Inferior parietal cortex (tissue), 1 donor: ENCODE results near the gene TCF23.

Experiments used
- DNase-seq: peaks from one replicate; pipeline ENCODE4 v3.0.0-alpha.2; 2016; ENCODE audit errors: extremely low spot score

The TCF23 gene

DNA sequence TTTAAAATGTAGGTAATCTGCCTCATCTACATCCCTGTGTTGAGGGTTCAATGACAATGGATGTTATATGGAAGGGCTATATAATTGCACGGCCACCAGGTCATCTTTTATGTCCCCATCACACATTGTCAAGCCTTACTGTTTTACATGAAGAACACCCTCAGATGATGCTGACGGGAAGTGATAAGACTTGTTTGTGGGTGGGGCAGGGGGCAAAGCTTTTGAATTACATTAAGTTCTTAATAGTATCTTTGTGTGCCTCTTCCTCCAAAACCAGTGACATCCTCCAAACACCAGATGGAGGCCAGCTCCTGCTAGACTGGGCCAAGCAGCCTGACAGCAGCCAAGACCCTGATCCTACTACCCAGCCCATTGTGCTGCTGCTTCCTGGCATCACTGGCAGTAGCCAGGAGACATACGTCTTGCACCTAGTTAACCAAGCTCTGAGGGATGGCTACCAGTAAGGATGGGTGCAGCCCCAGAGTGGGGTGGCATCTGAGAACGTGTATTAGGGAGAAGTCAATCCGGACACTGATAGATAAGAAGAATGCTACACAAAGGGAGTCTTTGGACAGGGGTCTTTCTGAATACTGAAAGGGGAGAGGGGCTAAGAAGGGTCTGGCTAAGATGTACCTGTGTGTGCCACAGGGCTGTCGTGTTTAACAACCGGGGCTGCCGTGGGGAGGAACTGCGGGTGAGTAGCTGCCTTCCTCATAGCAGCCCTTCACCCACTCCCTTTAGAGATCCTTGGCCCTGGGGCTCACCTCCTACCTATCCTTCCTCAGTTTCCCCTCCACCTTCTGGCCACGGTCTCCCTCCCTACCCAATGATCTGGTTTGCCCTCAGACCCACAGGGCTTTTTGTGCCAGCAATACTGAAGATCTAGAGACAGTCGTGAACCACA, 19.9 kb upstream of the TCF23 start:
- no peak for DNase-seq

DNA sequence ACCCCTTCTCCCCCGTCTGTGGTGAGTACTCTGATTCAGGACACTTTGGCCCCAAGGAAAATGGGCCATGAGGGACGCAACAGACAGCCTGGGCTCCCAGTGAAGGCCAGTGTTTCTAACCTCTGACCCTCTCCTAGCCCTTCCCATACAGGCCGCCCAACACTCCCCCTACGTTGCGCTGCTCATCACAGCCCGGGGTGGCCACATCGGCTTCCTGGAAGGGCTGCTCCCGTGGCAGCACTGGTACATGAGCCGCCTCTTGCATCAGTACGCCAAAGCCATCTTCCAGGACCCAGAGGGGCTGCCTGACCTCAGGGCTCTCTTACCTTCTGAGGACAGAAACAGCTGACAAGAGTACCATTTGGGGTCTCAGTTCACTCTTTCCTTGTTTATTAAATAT, 18.4 kb upstream of the TCF23 start:
- no peak for DNase-seq

DNA sequence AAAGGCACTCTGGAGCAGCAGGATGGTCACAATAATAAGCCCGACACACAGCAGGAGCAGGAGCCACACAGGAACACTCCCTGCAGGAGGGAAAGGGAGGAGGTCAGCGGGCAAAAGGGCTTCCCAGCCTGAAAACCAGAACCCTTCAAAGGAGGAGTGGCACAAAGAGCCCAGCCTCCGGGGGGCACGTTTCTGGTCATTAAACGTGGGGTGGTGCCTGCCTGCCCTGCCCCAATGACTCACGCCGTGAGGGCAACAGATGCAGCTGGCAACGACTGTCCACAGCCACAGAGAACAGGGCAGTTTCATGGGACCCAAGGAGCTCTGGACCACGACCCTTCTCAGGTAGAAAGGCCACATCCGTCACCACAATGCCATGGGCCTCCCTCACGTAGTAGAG, 17.4 kb upstream of the TCF23 start:
- no peak for DNase-seq

DNA sequence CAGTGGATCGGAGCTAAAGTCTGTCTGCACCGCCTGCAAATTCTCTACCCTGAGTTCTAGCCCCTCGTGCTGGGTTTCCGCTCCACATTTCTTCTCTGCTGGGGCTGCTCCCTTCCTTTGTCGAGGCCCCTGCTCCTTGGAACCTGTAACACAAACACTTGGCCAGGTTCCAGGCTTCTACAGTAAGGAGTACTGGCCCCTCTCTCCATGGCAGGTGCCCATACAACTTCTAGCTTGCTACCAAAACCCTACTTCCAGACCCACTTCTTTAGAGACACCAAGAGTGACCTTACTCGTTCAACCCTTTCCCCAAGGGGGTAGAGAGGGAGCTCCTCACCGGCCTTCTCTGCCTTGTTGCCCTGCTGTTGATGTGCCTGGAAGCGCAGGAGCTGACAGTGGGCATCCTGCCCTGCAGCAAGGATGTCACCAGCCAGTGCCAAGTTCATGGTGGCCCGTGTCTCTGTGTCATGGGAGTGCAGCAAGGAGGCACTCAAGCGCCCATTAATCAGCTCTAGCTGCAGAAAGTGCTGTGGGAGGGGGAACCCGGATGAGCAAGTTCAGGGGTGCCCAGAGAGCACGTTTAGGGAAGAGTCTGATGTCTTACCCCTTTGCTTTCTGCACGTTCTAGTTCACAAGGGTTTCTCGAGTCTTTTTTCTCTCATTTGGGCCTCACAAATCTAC, 15.5 kb upstream of the TCF23 start:
- no peak for DNase-seq

DNA sequence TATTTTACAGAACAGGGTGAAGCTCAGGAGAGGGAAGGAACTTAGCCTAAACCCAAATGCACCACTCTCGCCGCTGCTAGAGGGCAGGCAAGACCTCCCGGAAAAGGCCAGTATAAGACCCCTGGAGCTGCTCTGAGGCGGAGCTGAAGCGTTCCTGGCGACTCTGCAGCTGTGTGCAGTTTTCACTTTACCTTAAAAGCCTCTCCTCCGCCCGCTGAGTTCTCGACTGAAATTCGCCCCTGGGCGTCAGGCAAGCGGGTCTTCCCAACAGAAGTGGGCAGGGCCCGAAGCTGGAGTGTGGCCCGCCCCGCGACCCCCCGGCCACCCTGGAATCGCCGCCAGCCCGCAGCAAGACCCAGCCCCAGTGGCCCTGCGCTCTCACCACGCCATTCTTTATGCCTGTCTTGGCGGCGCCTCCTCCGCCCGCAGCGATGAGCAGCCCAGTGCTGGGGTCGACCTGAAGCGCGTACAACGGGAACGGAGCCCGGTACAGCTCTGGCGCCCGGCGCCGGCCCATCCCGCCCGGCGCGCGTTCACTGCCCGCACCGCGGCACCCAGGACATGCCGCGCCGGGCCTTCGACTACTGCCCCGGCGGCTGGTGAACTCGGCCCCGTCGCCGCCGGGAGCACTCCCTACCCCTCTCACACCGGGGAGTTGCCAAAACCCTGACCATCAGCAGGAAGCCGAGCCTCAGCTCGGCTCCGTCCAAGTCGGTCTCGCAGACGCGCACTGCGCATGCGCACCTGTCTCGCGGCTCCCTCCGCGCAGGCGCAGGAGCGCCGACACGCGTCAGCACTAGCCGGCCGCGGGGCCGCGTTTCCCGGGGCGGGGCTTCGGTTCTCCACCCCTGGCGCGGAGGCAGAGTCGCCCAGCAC, 14.7 kb upstream of the TCF23 start, which contains the start of gene PREB:
TSS of gene PREB (minus strand) at position 732 of the 876 bp plus-strand sequence. CDS start at position 517, 215 bp downstream.
- DNase-seq = peak; percentile 99

DNA sequence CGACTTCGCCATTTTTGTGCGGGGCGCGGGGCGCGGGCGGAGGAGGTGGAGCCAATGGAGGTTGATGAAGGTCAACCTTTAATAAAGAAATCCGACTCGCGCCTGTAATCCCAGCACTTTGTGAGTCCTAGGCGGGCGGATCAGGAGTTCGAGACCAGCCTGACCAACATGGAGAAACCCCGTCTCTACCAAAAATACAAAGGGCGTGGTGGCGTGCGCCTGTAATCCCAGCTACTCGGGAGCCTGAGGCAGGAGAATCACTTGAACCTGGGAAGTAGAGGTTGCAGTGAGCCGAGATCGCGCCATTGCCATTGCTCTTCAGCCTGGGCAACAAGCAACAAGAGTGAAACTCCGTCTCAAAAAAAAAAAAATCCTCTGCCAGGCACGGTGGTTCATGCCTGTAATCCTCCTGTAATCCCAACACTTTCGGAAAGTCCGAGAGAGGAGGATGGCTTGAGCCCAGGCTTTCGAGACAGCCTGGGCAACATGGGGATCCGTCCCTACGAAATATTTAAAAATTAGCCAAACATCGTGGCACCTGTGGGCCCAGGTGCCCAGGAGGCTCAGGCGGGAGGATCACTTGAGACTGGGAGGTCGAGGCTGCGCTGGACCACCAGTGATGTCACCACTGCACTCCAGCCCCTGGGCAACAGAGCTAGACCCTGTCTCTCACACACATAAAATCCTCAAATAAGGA, 13.9 kb upstream of the TCF23 start:
- DNase-seq = no peak

DNA sequence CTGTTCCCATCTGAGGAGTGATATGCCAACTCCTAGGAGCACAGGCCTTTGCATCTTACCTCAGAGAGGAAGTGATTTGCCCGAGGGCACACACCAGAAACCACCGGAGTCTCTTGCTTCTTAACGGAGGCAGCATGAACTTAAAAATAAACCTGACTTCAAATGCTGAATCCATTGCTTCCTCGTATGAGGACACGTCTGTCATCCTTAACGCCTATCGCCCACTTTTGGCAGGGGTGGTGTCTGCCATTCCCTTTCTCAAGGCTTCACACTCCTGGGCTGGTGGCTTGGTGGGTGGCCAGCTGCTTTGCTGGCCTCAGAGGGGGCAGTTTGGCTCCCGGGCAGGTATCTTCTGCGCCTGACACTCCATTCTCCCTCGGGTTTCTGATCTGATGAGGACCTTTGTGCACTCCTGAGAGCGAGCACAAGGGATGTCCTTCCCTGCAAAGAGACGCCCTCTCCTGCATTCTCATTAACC, 13.3 kb upstream of the TCF23 start:
- DNase-seq = no peak

DNA sequence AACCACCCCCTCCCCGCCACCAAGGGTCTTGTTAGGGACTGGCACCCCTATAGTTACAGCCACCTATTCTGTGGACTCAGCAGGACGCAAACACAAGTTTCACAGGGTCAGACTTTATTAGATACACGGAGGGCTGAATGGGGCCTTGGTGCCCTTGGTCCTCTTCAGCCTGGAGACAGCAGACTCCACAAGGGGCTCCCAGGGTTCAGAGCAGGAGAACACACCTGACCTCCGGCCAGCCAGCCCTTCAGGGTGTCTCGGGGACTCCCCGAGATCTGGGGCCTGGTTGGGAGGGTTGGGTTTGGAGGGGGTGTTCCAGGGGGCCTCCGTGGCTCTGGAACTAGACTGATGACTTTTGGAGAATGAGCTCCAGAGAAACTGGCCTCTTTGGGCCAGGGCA, 12.1 kb upstream of the TCF23 start:
- DNase-seq = no peak

DNA sequence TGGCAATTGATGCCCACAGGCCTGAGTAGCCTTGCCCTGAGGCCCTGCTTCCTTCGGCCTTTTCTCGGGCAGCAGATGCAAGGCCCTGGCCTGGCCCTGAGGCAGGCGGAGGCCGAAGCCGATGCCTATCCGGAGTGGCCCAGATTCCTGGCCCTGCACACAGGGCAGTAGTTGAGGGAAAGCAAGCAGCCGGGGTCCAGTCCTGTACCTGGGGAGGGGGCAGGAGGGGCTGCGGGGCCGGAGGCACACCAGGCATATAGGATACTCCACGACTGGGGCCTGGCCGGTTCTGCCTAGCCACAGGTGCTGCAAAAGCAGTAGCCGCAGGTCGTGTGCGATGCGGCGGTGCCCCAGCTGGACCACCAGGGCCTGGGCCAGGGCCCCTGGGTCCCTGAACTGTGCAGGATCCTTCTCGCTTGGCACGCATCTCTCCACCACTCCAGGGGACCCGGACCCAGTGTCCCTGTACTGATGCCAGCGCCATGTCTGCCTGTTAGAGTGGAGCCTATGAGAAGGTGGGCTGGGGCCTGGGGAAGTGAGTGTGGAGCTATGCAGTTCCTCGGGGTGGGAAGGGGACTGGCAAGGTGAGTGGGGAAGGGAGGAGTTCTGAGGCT, 11.4 kb upstream of the TCF23 start:
- no peak for DNase-seq

DNA sequence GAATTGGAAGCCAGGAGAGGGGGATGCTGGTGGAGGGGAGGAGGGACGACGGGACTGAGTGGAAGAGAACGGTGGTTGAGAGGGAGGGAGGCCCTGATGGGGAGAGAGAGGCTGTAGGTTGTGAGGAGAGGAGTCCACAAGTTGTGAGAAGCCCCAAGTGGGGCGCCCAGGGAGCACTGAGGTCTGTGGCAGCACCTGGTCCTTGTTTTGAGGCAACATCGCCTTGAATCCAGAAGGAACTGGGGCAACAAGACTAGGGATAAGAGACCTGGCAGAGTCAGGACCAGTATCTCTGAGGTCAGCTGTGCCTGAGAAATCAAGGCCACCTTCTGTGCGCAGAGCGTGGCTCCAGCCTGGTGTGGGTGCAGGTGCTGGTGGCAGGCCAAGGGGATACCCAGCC, 10.7 kb upstream of the TCF23 start:
- DNase-seq = no peak

DNA sequence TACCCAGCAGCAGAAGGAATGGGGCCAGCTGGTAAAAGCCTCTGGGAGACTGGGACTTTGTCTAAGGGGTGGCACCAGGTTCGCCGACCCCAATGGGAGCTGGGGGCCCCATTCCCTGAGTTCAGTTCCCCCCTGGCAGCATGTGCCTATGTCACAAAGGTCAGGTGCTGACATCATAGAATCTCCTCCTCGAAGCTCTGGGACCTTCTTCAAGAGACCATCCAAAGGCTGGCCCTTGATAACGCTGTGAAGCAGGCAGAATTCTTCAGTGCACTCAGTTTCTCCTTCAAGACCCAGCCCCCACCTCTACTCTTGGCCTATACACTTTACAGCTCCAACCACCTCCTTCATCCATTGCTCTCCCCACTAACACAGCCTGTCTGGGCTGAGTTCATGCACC, 9.5 kb upstream of the TCF23 start, which contains the start of gene PRR30:
TSS of gene PRR30 (minus strand) at position 101 of the 400 bp plus-strand sequence. CDS start 1,081 bp downstream, outside the sequence.
- no peak for DNase-seq

DNA sequence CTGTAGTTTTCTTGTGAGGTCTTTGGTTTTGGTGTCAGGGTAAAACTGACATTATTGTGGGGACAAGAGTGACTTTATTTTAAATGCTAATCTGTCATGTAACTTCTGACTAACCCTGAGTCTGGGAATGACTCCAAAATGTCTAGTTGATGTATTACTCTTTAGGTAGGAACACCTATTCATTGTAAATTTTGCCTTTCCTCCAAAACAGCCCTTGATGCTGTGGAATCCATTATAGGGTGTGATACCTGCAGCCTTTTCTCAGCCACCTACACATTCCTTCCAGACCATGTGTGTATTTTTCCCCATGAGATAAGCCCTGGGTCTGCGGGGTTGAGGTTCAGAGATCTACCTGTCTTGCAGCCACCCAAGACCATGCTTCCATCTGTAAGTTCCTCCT, 5.5 kb upstream of the TCF23 start:
- no peak for DNase-seq

DNA sequence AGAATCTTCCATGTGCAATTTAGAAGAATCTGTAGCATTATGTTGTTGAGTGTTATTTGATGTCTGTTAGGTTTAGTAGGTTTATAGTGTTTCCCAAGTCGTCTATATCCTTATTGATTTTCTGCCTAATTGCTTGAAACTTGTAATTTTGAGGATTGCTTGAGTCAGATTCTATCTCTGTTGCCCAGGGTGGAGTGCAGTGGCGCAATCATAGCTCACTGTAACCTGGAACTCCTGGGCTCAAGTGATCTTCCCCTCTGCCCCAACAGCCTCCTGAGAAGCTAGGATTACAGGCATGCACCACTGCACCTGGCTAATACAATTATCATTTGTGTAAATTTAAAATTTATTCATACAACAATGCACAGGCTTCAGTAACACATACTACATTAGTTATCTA, 3.1 kb upstream of the TCF23 start:
- no peak for DNase-seq

DNA sequence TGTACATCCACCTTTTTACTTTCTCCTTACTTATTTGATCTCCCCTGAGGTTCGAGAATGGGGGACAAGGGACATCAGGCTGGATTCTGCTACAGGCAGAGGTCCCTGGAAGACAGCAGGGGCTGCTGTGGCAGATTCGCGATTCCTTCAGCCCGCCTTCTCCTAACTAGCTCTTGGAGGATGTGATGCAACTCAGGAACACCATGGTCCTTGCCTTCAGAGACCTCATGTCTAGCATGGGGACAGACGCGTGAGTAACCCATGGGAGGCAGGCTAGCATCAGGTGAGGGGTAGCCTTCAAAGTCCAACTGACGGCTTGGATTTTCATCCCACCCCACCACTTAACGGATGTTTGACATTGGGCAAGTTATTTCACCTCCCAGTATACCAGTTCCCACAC, 869 bp upstream of the TCF23 start:
- no peak for DNase-seq

DNA sequence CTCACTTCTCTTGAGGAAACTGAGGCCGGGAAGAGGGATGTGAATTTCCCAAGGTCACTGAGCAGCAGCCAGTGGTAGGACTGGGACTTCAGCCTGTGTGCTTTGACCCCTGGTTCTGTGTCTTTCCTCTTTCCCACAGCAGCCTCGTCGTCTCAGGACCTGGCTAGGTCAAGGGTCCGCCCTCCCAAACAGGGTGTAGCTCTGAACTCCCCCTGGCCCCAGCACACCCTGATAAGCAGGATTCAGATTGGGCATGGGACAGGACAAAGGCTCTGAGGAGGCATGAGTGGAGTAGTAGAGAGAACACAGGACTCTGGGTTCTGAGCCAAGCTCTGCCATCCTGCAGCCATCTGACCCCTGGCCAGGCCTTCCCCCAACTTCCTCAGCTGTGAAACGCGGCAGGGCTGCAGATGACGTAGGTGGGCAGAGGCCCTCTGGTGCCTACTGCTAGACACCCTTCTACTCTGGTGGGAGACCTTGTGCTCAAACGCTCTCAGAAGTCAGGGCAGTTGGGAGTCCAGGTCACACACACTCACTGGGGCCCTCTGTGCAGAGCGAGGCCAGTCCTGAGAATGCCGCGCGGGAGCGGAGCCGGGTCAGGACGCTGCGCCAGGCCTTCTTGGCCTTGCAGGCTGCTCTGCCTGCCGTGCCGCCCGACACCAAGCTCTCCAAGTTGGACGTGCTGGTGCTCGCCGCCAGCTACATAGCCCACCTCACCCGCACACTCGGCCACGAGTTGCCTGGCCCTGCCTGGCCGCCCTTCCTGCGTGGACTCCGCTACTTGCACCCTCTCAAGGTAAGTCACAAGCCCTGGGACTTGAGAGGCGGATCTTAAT, 984 bp downstream of the TCF23 start:
- no peak for DNase-seq

DNA sequence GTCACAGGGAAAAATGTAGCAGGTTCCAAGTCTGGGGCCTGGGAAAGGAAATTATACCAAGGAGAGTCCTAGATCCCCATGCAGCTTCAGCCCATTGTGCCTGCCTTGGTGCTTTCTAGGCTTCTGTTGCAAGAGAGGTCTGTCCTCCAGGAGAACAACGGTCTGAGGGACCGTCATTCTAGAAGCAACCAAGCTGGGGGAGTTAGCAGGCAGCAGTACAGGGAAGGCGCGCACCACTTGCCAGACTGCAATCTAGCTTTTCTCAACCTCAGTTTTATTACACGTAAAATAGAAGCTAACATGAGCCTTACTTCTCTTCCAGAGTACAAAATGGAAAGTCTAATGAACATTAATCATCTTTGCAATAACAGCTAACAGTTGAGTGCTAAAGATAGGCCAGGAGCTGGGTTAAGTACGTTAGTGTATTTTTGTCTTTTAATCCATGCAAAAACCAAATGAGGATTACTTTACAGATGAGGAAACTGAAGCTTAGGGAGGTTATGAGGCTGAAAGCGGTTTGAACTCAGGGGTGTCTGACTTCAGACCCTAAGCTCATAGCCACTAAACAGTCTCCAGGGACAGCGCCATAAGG, 1.9 kb downstream of the TCF23 start:
- DNase-seq = no peak

DNA sequence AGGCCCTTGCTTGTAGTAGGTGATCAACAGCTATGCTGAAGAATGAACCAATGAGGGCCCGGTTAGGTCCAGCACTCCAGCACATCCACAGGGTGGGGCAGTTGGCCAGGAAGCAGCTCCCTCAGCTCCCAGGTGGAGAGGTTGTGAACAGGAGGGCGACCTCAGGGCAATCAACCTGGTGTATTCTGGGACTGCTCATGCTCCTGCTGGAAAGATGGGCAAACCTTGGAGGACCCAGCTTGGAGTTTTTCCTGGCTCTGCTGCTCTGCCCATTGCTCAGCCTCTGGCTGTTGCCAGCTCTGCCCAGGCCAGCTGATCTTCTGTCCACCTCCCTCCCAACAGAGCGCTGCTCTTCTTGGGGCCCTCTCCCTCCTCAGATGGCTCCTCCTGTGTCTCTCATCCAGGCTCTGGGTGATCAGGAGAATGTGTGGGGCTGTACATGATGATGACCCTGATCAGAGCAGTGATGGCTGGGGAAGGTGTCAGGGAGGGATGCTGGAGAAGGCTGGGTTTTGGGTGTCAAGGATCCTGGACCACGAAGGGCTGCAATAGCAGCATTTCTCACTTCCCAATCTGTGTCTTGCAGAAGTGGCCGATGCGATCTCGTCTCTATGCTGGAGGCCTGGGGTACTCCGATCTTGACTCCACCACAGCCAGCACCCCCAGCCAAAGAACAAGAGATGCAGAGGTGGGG, 3.4 kb downstream of the TCF23 start:
- DNase-seq = no peak

DNA sequence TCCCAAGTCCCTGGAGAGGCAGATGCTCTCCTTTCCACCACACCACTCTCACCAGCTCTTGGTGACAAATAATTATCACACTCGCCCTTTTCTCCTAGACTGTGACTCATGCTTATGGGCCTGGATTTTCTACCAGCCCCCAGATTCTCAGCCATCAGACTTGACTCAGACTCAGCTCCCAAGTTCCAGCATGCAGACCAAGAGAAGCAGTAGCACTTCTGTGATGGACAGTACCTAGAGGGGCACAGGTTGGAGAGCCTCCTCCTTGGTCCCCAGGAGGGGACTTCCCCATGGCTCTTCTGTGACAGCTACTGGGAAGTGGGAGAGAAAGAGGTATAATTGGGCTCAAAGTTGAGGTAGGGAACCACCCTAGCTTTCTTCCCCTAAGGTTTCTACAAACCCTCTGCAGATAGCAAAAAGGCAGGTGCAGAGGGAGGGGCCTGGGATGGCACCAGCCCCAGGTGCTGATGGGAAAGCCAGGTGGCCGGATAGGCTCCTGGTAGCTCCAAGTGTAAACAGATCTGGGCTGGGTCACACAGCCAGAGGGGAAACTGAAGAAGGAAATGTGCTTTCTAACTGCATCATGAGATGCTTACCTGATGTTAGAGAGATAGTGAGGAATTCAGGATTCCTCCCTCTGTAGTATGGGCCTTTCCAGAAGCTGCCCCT, 4.1 kb downstream of the TCF23 start:
- no peak for DNase-seq
